Activated CD4-positive, alpha-beta T cell treated with anti-CD3 and anti-CD28 coated beads for 36 hours (primary cell): ENCODE measurements around the gene GLT8D1. TPM values are rescaled to one million over a fixed set of nuclear protein-coding genes. Genes with fewer than 3 reads are reported as not detected.

Experiments used
- ATAC-seq: fragments of 200-7000 bp; cut with Tn5 transposase; one replicate; pipeline ENCODE4 v1.10.0; 2021; ENCODE audit warnings: mild to moderate bottlenecking, moderate library complexity
- CTCF ChIA-PET: fragments of 350-600 bp; sonication (Branson Sonifier 250); formaldehyde crosslinking; loops from one replicate; lab custom pipeline; 2021; ENCODE audit warnings: antibody characterized with exemption; lab: Charles Lee
- POLR2A ChIA-PET: fragments of 350-600 bp; sonication (Branson Sonifier 250); formaldehyde crosslinking; loops from one replicate; lab custom pipeline; 2021; ENCODE audit warnings: antibody characterized with exemption, inconsistent platforms; lab: Charles Lee
- DNase-seq: peaks from one replicate; pipeline ENCODE4 v3.0.0-alpha.2; 2020
- H3K27ac Mint-ChIP-seq: one replicate; pipeline ENCODE4 v1.8.0; 2021; ENCODE audit warnings: mixed read lengths
- H3K27me3 Mint-ChIP-seq: one replicate; pipeline ENCODE4 v1.8.0; 2021; ENCODE audit warnings: mixed read lengths
- H3K36me3 Mint-ChIP-seq: one replicate; pipeline ENCODE4 v1.8.0; 2021; ENCODE audit warnings: low read depth, mixed read lengths
- H3K4me1 Mint-ChIP-seq: one replicate; pipeline ENCODE4 v1.8.0; 2021; ENCODE audit warnings: mixed read lengths
- H3K4me3 Mint-ChIP-seq: one replicate; pipeline ENCODE4 v1.8.0; 2021; ENCODE audit warnings: mild to moderate bottlenecking, moderate library complexity, mixed read lengths
- H3K9me3 Mint-ChIP-seq: one replicate; pipeline ENCODE4 v1.8.0; 2021; ENCODE audit warnings: low read depth, mixed read lengths
- intact Hi-C, 2 experiments: fragments of 100-400 bp; cut with DNase I in 1 of 2; cut with micrococcal nuclease in 1 of 2; formaldehyde crosslinking; loops; one replicate each; pipeline versions ENCODE4 v1.14.2 to v1.15.1; 2022 to 2024; cut with DNase I, micrococcal nuclease
- total RNA-seq, 2 experiments: library from RNA; stranded (reverse); gene quantifications; one replicate each; pipeline ENCODE4 v1.2.3, GENCODE V29; 2021

The GLT8D1 gene
- total RNA-seq, 2 experiments from 2014 or later = 35.2 to 38.0 TPM

DNA sequence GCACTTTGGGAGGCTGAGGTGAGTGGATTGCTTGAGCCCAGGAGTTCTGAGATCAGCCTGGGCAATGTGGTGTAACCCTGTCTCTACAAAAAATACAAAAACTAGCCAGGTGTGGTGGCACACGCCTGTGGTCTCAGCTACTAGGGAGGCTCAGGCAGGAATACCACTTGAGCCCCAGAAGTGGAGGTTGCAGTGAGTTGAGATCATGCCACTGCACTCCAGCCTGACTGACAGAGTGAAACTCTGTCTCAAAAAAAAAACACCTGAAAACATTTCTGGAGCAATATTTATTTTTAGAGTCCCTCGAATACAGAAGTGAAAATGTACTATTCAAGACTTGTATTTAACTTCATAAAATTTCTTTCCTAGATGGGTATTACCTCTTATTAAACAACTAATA is 4.9 kb upstream of the GLT8D1 start:
- H3K4me3 Mint-ChIP-seq = no peak overlapping the region
- peaks cover 27% of the 10 kb centered on the region for H3K36me3 Mint-ChIP-seq
- H3K27me3 Mint-ChIP-seq = no peaks in the 10 kb centered on the region
- ChIA-PET POLR2A (no interaction called here), CTCF (no interaction called here)
- H3K27ac Mint-ChIP-seq = no peak overlapping the region
- ATAC-seq (no peak), DNase-seq (no peak)
- intact Hi-C loops = no loop called here
- H3K9me3 Mint-ChIP-seq = no peaks in the 10 kb centered on the region
- peaks cover 12% of the 10 kb centered on the region for H3K4me1 Mint-ChIP-seq

DNA sequence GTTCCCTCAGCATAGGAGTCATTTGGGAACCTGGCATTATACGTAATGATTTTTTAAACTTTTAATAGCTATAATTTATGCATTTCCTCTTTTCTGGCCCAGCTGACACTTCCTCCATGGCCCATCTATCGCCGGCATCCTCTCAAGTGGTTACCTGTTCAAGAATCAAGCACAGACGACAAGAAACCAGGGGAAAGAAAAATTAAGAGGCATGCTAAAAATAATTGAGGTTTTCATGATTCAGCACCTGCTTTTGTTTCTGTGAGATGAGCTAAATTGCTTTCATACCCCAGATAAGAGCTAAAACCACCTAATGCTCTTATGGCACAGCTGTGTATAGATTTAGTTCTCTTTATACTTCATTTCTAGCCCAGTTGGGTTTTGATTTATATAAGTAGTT is 2.0 kb upstream of the GLT8D1 start:
- CTCF ChIA-PET = interaction anchor here (0.6 to 1.6 kb wide), 4 partner anchors 9 to 87 kb away, joined by 3 to 5 read pairs (median 5); no protein-coding TSS in a partner anchor
- intact Hi-C loops = loop anchor here (2.0 to 10.0 kb wide), 5 partner anchors 63 to 555 kb away; partner anchors contain the start of genes NEK4 (in 1 of the 2), POC1A (in 1 of the 2), SFMBT1 (in 1 of the 2) and STIMATE (in 1 of the 2)

DNA sequence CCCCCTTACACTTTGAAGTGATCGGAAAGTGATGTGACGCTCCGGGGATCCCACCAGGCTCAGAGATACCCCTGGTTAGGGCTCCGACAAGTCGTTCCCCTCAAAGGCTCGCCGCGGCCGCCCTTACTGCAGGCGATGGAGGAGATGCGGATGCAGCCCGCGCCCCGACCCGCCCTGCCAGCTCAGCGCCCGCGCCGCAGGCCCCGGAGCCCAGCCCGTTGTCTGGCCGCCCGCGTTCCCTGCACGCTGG is 228 bp downstream of the GLT8D1 start:
- POLR2A ChIA-PET = interaction anchor here (0.6 to 3.1 kb wide), 8 partner anchors 9 to 463 kb away, joined by 3 to 16 read pairs (median 4); partner anchors contain the start of gene PBRM1
- Mint-ChIP-seq H3K27ac (peak overlapping the region; percentile 90), H3K4me1 (peaks cover 28% of the 10 kb centered on the region), H3K9me3 (no peaks in the 10 kb centered on the region), H3K27me3 (no peaks in the 10 kb centered on the region), H3K36me3 (peaks cover 22% of the 10 kb centered on the region), H3K4me3 (peak overlapping the region; percentile 89)
- ATAC-seq (peak; percentile 60), DNase-seq (no peak)
- CTCF ChIA-PET = interaction anchor here (0.5 to 1.6 kb wide), 3 partner anchors 14 to 93 kb away, joined by 3 to 5 read pairs (median 4); no protein-coding TSS in a partner anchor
- intact Hi-C loops = loop anchor here (1.0 to 10.0 kb wide), 8 partner anchors 35 to 1314 kb away; partner anchors contain the start of genes STIMATE (in 2 of the 2), NEK4 (in 1 of the 2), POC1A (in 1 of the 2) and RBM15B (in 1 of the 2)

More for the DNA sequence above, 2.0 kb upstream of the GLT8D1 start:
- POLR2A ChIA-PET = interaction anchor here (0.5 kb wide), 1 partner anchor 224 kb away, joined by 3 read pairs; no protein-coding TSS in a partner anchor
- Mint-ChIP-seq H3K4me1 (peaks cover 27% of the 10 kb centered on the region), H3K9me3 (no peaks in the 10 kb centered on the region), H3K4me3 (peak overlapping the region; percentile 89), H3K36me3 (peaks cover 27% of the 10 kb centered on the region), H3K27ac (peak overlapping the region; percentile 86), H3K27me3 (no peaks in the 10 kb centered on the region)
- DNase-seq (no peak), ATAC-seq (no peak)

GRCh38 chr3:52704611-52705437 is 767 bp downstream of the GLT8D1 start:
- H3K4me1 Mint-ChIP-seq = peaks cover 28% of the 10 kb centered on the region
- peaks cover 22% of the 10 kb centered on the region for H3K36me3 Mint-ChIP-seq
- peak; percentile 33 for DNase-seq
- ChIA-PET POLR2A (interaction anchor here (0.5 to 3.1 kb wide), 9 partner anchors 8 to 463 kb away, joined by 3 to 16 read pairs (median 4); partner anchors contain the start of gene PBRM1), CTCF (interaction anchor here (0.5 to 1.6 kb wide), 5 partner anchors 14 to 405 kb away, joined by 3 to 5 read pairs (median 3); no protein-coding TSS in a partner anchor)
- H3K27ac Mint-ChIP-seq = peak overlapping the region; percentile 90
- no peaks in the 10 kb centered on the region for H3K9me3 Mint-ChIP-seq
- intact Hi-C loops = loop anchor here (1.0 to 10.0 kb wide), 8 partner anchors 35 to 1314 kb away; partner anchors contain the start of genes STIMATE (in 2 of the 2), NEK4 (in 1 of the 2), POC1A (in 1 of the 2) and RBM15B (in 1 of the 2)
- peak; percentile 2 for ATAC-seq
- no peaks in the 10 kb centered on the region for H3K27me3 Mint-ChIP-seq
- H3K4me3 Mint-ChIP-seq = peak overlapping the region; percentile 89

GRCh38 chr3:52703341-52703740 is 2.2 kb downstream of the GLT8D1 start:
- H3K9me3 Mint-ChIP-seq = no peaks in the 10 kb centered on the region
- H3K4me1 Mint-ChIP-seq = peaks cover 28% of the 10 kb centered on the region
- POLR2A ChIA-PET = interaction anchor here (1.1 kb wide), 1 partner anchor 12 kb away, joined by 3 read pairs; no protein-coding TSS in a partner anchor
- no peak for DNase-seq
- no peak for ATAC-seq
- H3K36me3 Mint-ChIP-seq = peaks cover 21% of the 10 kb centered on the region
- no peak overlapping the region for H3K4me3 Mint-ChIP-seq
- intact Hi-C loops = loop anchor here in 1 of 2 experiments (10.0 kb wide), 2 partner anchors 191 to 341 kb away; partner anchors contain the start of genes SFMBT1 and STIMATE
- no peak overlapping the region for H3K27ac Mint-ChIP-seq
- no peaks in the 10 kb centered on the region for H3K27me3 Mint-ChIP-seq
- CTCF ChIA-PET = interaction anchor here (1.2 kb wide), 1 partner anchor 12 kb away, joined by 3 read pairs; no protein-coding TSS in a partner anchor

DNA sequence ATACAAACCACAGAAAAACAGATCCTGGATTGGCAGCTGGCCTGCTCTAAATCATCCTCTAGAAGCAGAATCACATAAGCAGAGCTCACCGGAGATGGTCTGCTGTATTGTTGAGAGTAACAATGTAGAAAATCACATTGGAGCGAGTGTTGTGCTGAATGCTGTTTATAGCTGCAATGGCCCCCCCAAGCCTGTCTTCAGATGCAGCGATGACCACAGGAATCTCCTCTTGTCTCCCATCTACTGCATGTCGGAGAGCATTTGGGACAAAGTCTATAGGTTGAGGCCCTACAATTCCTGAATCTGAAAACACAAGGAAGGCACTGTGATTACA is 8.0 kb downstream of the GLT8D1 start:
- Mint-ChIP-seq H3K27me3 (no peaks in the 10 kb centered on the region), H3K4me1 (peaks cover 31% of the 10 kb centered on the region), H3K4me3 (no peak overlapping the region), H3K36me3 (peaks cover 45% of the 10 kb centered on the region), H3K27ac (peak overlapping the region; percentile 77), H3K9me3 (no peaks in the 10 kb centered on the region)
- DNase-seq (no peak), ATAC-seq (no peak)
- intact Hi-C loops = no loop called here
- ChIA-PET POLR2A (interaction anchor here (0.6 to 2.3 kb wide), 3 partner anchors 11 to 227 kb away, joined by 3 to 9 read pairs (median 3); no protein-coding TSS in a partner anchor), CTCF (interaction anchor here (0.9 to 1.4 kb wide), 2 partner anchors 9 to 123 kb away, joined by 3 read pairs; no protein-coding TSS in a partner anchor)

GRCh38 chr3:52696830-52697631 is 8.6 kb downstream of the GLT8D1 start:
- Mint-ChIP-seq H3K36me3 (peaks cover 47% of the 10 kb centered on the region), H3K4me1 (peaks cover 33% of the 10 kb centered on the region), H3K9me3 (no peaks in the 10 kb centered on the region), H3K4me3 (no peak overlapping the region), H3K27ac (peak overlapping the region; percentile 77), H3K27me3 (no peaks in the 10 kb centered on the region)
- DNase-seq (no peak), ATAC-seq (no peak)
- CTCF ChIA-PET = interaction anchor here (0.9 to 1.4 kb wide), 2 partner anchors 9 to 124 kb away, joined by 3 read pairs; no protein-coding TSS in a partner anchor
- POLR2A ChIA-PET = interaction anchor here (0.6 to 2.3 kb wide), 4 partner anchors 8 to 227 kb away, joined by 3 to 9 read pairs (median 4); partner anchors contain the start of genes GLT8D1 and SPCS1
- intact Hi-C loops = no loop called here

GRCh38 chr3:52695798-52696671 is 9.6 kb downstream of the GLT8D1 start:
- DNase-seq (no peak), ATAC-seq (no peak)
- intact Hi-C loops = no loop called here
- Mint-ChIP-seq H3K4me3 (no peak overlapping the region), H3K27ac (peak overlapping the region; percentile 28), H3K4me1 (peaks cover 39% of the 10 kb centered on the region), H3K36me3 (peaks cover 54% of the 10 kb centered on the region), H3K9me3 (no peaks in the 10 kb centered on the region), H3K27me3 (no peaks in the 10 kb centered on the region)
- ChIA-PET CTCF (interaction anchor here (1.4 kb wide), 1 partner anchor 8 kb away, joined by 3 read pairs; no protein-coding TSS in a partner anchor), POLR2A (interaction anchor here (1.3 to 2.3 kb wide), 2 partner anchors 9 kb away, joined by 4 to 9 read pairs; partner anchors contain the start of genes GLT8D1 and SPCS1)

- H3K27me3 Mint-ChIP-seq = no peaks in the 10 kb centered on the region
- POLR2A ChIA-PET = no interaction called here
- no peak overlapping the region for H3K4me3 Mint-ChIP-seq
- peaks cover 66% of the 10 kb centered on the region for H3K36me3 Mint-ChIP-seq
- DNase-seq = no peak
- CTCF ChIA-PET = no interaction called here
- intact Hi-C loops = no loop called here
- no peak for ATAC-seq
- H3K27ac Mint-ChIP-seq = no peak overlapping the region
- peaks cover 51% of the 10 kb centered on the region for H3K4me1 Mint-ChIP-seq
- no peaks in the 10 kb centered on the region for H3K9me3 Mint-ChIP-seq
Observed at GRCh38 chr3:52694528-52695189, 10.9 kb downstream of the GLT8D1 start.
